Stimulated activated naive B cell treated with anti-CD40 and anti-IgM and Interleukin-4, amounts not matched to agents 10 μg/mL and 1 μg/mL and 100 μg/mL, for 72 hours (primary cell): ENCODE results near the gene CAMTA1.

Experiments
- ATAC-seq, 2 donors: fragments of 150-1000 bp; cut with Tn5 transposase; replicated peaks; 2 replicates each; pipeline ENCODE4 v1.10.0; 2021; ENCODE audit warnings: moderate library complexity in 1 of 2
- DNase-seq: peaks from one replicate; pipeline ENCODE4 v3.0.0; 2021
- H3K27ac Mint-ChIP-seq: one replicate; pipeline ENCODE4 v1.8.0; 2022; ENCODE audit warnings: mild to moderate bottlenecking, mixed read lengths
- H3K27me3 Mint-ChIP-seq, 2 donors: one replicate each; pipeline ENCODE4 v1.8.0; 2022; ENCODE audit warnings: mixed read lengths in 2 of 2
- H3K36me3 Mint-ChIP-seq, 2 donors: one replicate each; pipeline ENCODE4 v1.8.0; 2022; ENCODE audit warnings: mixed read lengths in 2 of 2, mild to moderate bottlenecking in 1 of 2
- H3K4me1 Mint-ChIP-seq, 2 donors: one replicate each; pipeline ENCODE4 v1.8.0; 2022; ENCODE audit warnings: mixed read lengths in 2 of 2, mild to moderate bottlenecking in 1 of 2
- H3K4me3 Mint-ChIP-seq, 2 donors: one replicate each; pipeline ENCODE4 v1.8.0; 2022; ENCODE audit warnings: mild to moderate bottlenecking in 2 of 2, mixed read lengths in 2 of 2, moderate library complexity in 1 of 2
- H3K9me3 Mint-ChIP-seq, 2 donors: one replicate each; pipeline ENCODE4 v1.8.0; 2022; ENCODE audit warnings: mixed read lengths in 2 of 2, mild to moderate bottlenecking in 1 of 2

The CAMTA1 gene

GRCh38 chr1:6861075-6861724 lies 75.9 kb downstream of the CAMTA1 start:
- ATAC-seq (peak in 1 of 2 donors; percentile 41), DNase-seq (no peak)
- H3K9me3 Mint-ChIP-seq, result no peaks in the 10 kb centered on the region
- H3K27me3 Mint-ChIP-seq, result no peaks in the 10 kb centered on the region
- H3K27ac Mint-ChIP-seq, result no peak overlapping the region
- H3K4me3 Mint-ChIP-seq, result no peak overlapping the region
- peaks cover 14 to 23% of the 10 kb centered on the region in 2 donors for H3K4me1 Mint-ChIP-seq
- peaks cover 16 to 28% of the 10 kb centered on the region in 2 donors for H3K36me3 Mint-ChIP-seq

GRCh38 chr1:6862906-6863305 lies 77.7 kb downstream of the CAMTA1 start:
- H3K4me3 Mint-ChIP-seq, result no peak overlapping the region
- ATAC-seq (no peak), DNase-seq (no peak)
- no peaks in the 10 kb centered on the region for H3K27me3 Mint-ChIP-seq
- H3K9me3 Mint-ChIP-seq, result no peaks in the 10 kb centered on the region
- H3K4me1 Mint-ChIP-seq, result peaks cover 12 to 25% of the 10 kb centered on the region in 2 donors
- no peak overlapping the region for H3K27ac Mint-ChIP-seq
- H3K36me3 Mint-ChIP-seq, result peaks cover 12 to 22% of the 10 kb centered on the region in 2 donors

GRCh38 chr1:6864166-6864565 lies 78.9 kb downstream of the CAMTA1 start:
- H3K27ac Mint-ChIP-seq, result no peak overlapping the region

GRCh38 chr1:6866825-6867224 lies 81.6 kb downstream of the CAMTA1 start:
- DNase-seq (no peak), ATAC-seq (no peak)
- Mint-ChIP-seq H3K36me3 (peaks cover 12 to 23% of the 10 kb centered on the region in 2 donors), H3K27ac (no peak overlapping the region), H3K9me3 (no peaks in the 10 kb centered on the region), H3K4me3 (no peak overlapping the region), H3K4me1 (peaks cover 20 to 38% of the 10 kb centered on the region in 2 donors), H3K27me3 (no peaks in the 10 kb centered on the region)

More at GRCh38 chr1:6864166-6864565, 78.9 kb downstream of the CAMTA1 start:
- Mint-ChIP-seq H3K36me3 (peaks cover 12 to 22% of the 10 kb centered on the region in 2 donors), H3K4me3 (no peak overlapping the region), H3K27me3 (no peaks in the 10 kb centered on the region), H3K4me1 (peaks cover 20 to 38% of the 10 kb centered on the region in 2 donors), H3K9me3 (no peaks in the 10 kb centered on the region)
- ATAC-seq, result no peak
- no peak for DNase-seq

GRCh38 chr1:6867321-6867720 lies 82.1 kb downstream of the CAMTA1 start:
- H3K4me3 Mint-ChIP-seq, result no peak overlapping the region
- ATAC-seq (no peak), DNase-seq (no peak)
- H3K4me1 Mint-ChIP-seq, result peaks cover 20 to 38% of the 10 kb centered on the region in 2 donors
- H3K9me3 Mint-ChIP-seq, result no peaks in the 10 kb centered on the region
- H3K27me3 Mint-ChIP-seq, result no peaks in the 10 kb centered on the region
- peaks cover 14 to 26% of the 10 kb centered on the region in 2 donors for H3K36me3 Mint-ChIP-seq
- no peak overlapping the region for H3K27ac Mint-ChIP-seq

GRCh38 chr1:6867729-6868659 lies 82.7 kb downstream of the CAMTA1 start:
- H3K4me1 Mint-ChIP-seq, result peaks cover 20 to 33% of the 10 kb centered on the region in 2 donors
- H3K9me3 Mint-ChIP-seq, result no peaks in the 10 kb centered on the region
- H3K36me3 Mint-ChIP-seq, result peaks cover 11 to 22% of the 10 kb centered on the region in 2 donors
- DNase-seq, result no peak
- no peak overlapping the region for H3K27ac Mint-ChIP-seq
- no peak overlapping the region for H3K4me3 Mint-ChIP-seq
- no peaks in the 10 kb centered on the region for H3K27me3 Mint-ChIP-seq
- no peak for ATAC-seq

GRCh38 chr1:6868660-6869380 lies 83.6 kb downstream of the CAMTA1 start:
- H3K27ac Mint-ChIP-seq, result no peak overlapping the region
- no peak overlapping the region for H3K4me3 Mint-ChIP-seq
- H3K4me1 Mint-ChIP-seq, result peaks cover 15 to 33% of the 10 kb centered on the region in 2 donors
- no peaks in the 10 kb centered on the region for H3K27me3 Mint-ChIP-seq
- DNase-seq, result no peak
- H3K9me3 Mint-ChIP-seq, result no peaks in the 10 kb centered on the region
- H3K36me3 Mint-ChIP-seq, result peaks cover 11 to 16% of the 10 kb centered on the region in 2 donors
- no peak for ATAC-seq

- DNase-seq, result no peak
- no peak for ATAC-seq
Observed at GRCh38 chr1:6869545-6869944, 84.3 kb downstream of the CAMTA1 start.

GRCh38 chr1:6870086-6870485 lies 84.8 kb downstream of the CAMTA1 start:
- H3K27me3 Mint-ChIP-seq, result no peaks in the 10 kb centered on the region
- DNase-seq (no peak), ATAC-seq (no peak)
- H3K9me3 Mint-ChIP-seq, result no peaks in the 10 kb centered on the region
- peaks cover 4 to 10% of the 10 kb centered on the region in 2 donors for H3K36me3 Mint-ChIP-seq
- peaks cover 10 to 33% of the 10 kb centered on the region in 2 donors for H3K4me1 Mint-ChIP-seq
- H3K4me3 Mint-ChIP-seq, result no peak overlapping the region
- H3K27ac Mint-ChIP-seq, result no peak overlapping the region

More at GRCh38 chr1:6869545-6869944, 84.3 kb downstream of the CAMTA1 start:
- Mint-ChIP-seq H3K9me3 (no peaks in the 10 kb centered on the region), H3K4me1 (peaks cover 10 to 33% of the 10 kb centered on the region in 2 donors), H3K27ac (no peak overlapping the region), H3K36me3 (peaks cover 5 to 12% of the 10 kb centered on the region in 2 donors), H3K27me3 (no peaks in the 10 kb centered on the region), H3K4me3 (no peak overlapping the region)

- H3K4me1 Mint-ChIP-seq, result peaks cover 10 to 31% of the 10 kb centered on the region in 2 donors
- H3K4me3 Mint-ChIP-seq, result no peak overlapping the region
- H3K9me3 Mint-ChIP-seq, result no peaks in the 10 kb centered on the region
- DNase-seq (no peak), ATAC-seq (no peak)
- H3K36me3 Mint-ChIP-seq, result peaks cover 6 to 13% of the 10 kb centered on the region in 2 donors
- H3K27me3 Mint-ChIP-seq, result no peaks in the 10 kb centered on the region
- H3K27ac Mint-ChIP-seq, result no peak overlapping the region
Observed at GRCh38 chr1:6870571-6870970, 85.3 kb downstream of the CAMTA1 start.

GRCh38 chr1:6871300-6871972 lies 86.2 kb downstream of the CAMTA1 start:
- Mint-ChIP-seq H3K36me3 (peaks cover 11 to 18% of the 10 kb centered on the region in 2 donors), H3K4me3 (no peak overlapping the region), H3K27me3 (no peaks in the 10 kb centered on the region), H3K27ac (no peak overlapping the region), H3K4me1 (peaks cover 10 to 22% of the 10 kb centered on the region in 2 donors), H3K9me3 (no peaks in the 10 kb centered on the region)
- ATAC-seq (no peak), DNase-seq (no peak)

GRCh38 chr1:6872573-6873261 lies 87.5 kb downstream of the CAMTA1 start:
- no peaks in the 10 kb centered on the region for H3K27me3 Mint-ChIP-seq
- no peak for ATAC-seq
- no peaks in the 10 kb centered on the region for H3K9me3 Mint-ChIP-seq
- peaks cover 9 to 18% of the 10 kb centered on the region in 2 donors for H3K36me3 Mint-ChIP-seq
- H3K4me1 Mint-ChIP-seq, result peaks cover 10 to 14% of the 10 kb centered on the region in 2 donors
- no peak for DNase-seq
- no peak overlapping the region for H3K27ac Mint-ChIP-seq
- no peak overlapping the region for H3K4me3 Mint-ChIP-seq

GRCh38 chr1:6873298-6874015 lies 88.2 kb downstream of the CAMTA1 start:
- Mint-ChIP-seq H3K27ac (no peak overlapping the region), H3K27me3 (no peaks in the 10 kb centered on the region), H3K4me3 (no peak overlapping the region), H3K4me1 (peaks cover 7 to 8% of the 10 kb centered on the region in 2 donors), H3K9me3 (no peaks in the 10 kb centered on the region), H3K36me3 (peaks cover 9 to 19% of the 10 kb centered on the region in 2 donors)
- no peak for ATAC-seq
- no peak for DNase-seq
